ENCODE measurements around the gene RDH5. TPM values are rescaled to one million over a fixed set of nuclear protein-coding genes. Genes with fewer than 3 reads are reported as not detected.

The RDH5 gene
- total RNA-seq, 4 donors from 2014 or later, result 18.0 to 57.0 (median 31.9) TPM

DNA sequence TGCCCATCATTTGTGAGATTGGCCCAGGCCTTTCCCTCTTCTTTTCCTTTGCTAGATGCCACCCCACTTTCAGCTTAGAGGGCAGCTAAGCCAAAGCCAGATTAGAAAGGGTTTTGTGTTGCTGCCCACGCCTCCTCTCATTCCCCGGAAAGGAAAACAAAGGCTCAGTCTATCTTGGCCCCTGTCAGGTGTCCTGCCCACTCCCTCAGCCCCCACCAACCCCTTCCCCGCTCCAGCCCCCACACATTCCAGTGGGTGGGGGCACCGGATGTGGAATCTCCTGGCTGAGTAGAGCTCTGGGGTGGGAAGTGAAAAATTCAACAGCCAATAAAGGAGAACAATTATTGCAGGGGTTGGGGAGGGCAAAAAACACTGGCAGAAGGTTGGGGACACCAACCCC, 2.2 kb upstream of the RDH5 start:
- whole genome bisulfite sequencing, 2 donors (ENCODE audit: low coverage in 1 of 2), result 30% methylated on average over 2 of the region's 4 CpGs; no CpG with 5 or more reads in 1 of the 2 donors
- H3K4me1 ChIP-seq, result peaks cover 18 to 92% (median 60%) of the 10 kb centered on the region in 3 donors

GRCh38 chr12:55718624-55719275, 1.4 kb upstream of the RDH5 start:
- H3K4me3 ChIP-seq, result no peak overlapping the region
- no peaks in the 10 kb centered on the region for H3K9me3 ChIP-seq
- no peak for ATAC-seq
- no peaks in the 10 kb centered on the region for H3K27me3 ChIP-seq
- 20 to 36% methylated on average over 1 to 2 of the region's 4 CpGs for WGBS, 2 donors (ENCODE audit: low coverage in 1 of 2)
- H3K4me1 ChIP-seq, result peaks cover 18 to 92% (median 63%) of the 10 kb centered on the region in 3 donors
- H3K27ac ChIP-seq, result peak overlapping the region; percentile 84 to 98 (median 97)
- peaks cover 0 to 2% of the 10 kb centered on the region in 2 donors for H3K36me3 ChIP-seq
- no peak for TF ChIP-seq POLR2A (IDR thresholded peaks at IDR 0.05)
- TF ChIP-seq, protein P1, sequence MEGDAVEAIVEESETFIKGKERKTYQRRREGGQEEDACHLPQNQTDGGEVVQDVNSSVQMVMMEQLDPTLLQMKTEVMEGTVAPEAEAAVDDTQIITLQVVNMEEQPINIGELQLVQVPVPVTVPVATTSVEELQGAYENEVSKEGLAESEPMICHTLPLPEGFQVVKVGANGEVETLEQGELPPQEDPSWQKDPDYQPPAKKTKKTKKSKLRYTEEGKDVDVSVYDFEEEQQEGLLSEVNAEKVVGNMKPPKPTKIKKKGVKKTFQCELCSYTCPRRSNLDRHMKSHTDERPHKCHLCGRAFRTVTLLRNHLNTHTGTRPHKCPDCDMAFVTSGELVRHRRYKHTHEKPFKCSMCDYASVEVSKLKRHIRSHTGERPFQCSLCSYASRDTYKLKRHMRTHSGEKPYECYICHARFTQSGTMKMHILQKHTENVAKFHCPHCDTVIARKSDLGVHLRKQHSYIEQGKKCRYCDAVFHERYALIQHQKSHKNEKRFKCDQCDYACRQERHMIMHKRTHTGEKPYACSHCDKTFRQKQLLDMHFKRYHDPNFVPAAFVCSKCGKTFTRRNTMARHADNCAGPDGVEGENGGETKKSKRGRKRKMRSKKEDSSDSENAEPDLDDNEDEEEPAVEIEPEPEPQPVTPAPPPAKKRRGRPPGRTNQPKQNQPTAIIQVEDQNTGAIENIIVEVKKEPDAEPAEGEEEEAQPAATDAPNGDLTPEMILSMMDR (IDR thresholded peaks at IDR 0.05), result no peak
- TF ChIP-seq EP300 (IDR thresholded peaks at IDR 0.05), result no peak
- TF ChIP-seq POLR2AphosphoS5 (IDR thresholded peaks at IDR 0.05), result no peak

More for the DNA sequence above, 2.2 kb upstream of the RDH5 start:
- peak overlapping the region; percentile 84 to 98 (median 97) for H3K27ac ChIP-seq
- H3K27me3 ChIP-seq, result no peaks in the 10 kb centered on the region
- peak overlapping the region in 1 of 2 donors; percentile 77 for H3K4me3 ChIP-seq
- no peak for ATAC-seq
- TF ChIP-seq, protein P1 (IDR thresholded peaks at IDR 0.05), result no peak
- no peak for TF ChIP-seq EP300 (IDR thresholded peaks at IDR 0.05)
- no peak for TF ChIP-seq POLR2A (IDR thresholded peaks at IDR 0.05)
- TF ChIP-seq POLR2AphosphoS5 (IDR thresholded peaks at IDR 0.05), result no peak
- H3K36me3 ChIP-seq, result no peaks in the 10 kb centered on the region
- H3K9me3 ChIP-seq, result no peaks in the 10 kb centered on the region

DNA sequence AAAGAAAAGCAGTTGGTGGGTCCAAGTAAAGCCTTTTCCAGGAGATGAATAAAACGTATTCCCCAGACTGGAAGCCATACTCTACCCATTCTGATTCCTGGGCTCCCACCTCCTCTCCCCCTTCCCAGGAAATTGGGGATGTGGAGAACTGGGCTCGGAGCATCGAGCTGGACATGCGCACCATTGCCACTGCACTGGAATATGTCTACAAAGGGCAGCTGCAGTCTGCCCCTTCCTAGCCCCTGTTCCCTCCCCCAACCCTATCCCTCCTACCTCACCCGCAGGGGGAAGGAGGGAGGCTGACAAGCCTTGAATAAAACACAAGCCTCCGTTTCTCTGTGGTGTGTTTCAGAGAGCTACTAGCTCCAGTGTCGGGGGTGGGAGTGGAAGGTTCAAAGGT, 822 bp upstream of the RDH5 start:
- Histone ChIP-seq H3K27me3 (no peaks in the 10 kb centered on the region), H3K4me3 (no peak overlapping the region), H3K4me1 (peaks cover 18 to 95% (median 69%) of the 10 kb centered on the region in 3 donors), H3K9me3 (no peaks in the 10 kb centered on the region), H3K27ac (peak overlapping the region; percentile 84 to 98 (median 97)), H3K36me3 (peaks cover 0 to 9% of the 10 kb centered on the region in 2 donors)
- 40 to 59% methylated on average over 1 to 6 of the region's 7 CpGs for WGBS, 2 donors (ENCODE audit: low coverage in 1 of 2)
- ATAC-seq, result no peak
- no peak for TF ChIP-seq POLR2AphosphoS5 (IDR thresholded peaks at IDR 0.05)
- TF ChIP-seq, protein P1 (IDR thresholded peaks at IDR 0.05), result no peak
- no peak for TF ChIP-seq EP300 (IDR thresholded peaks at IDR 0.05)
- TF ChIP-seq POLR2A (IDR thresholded peaks at IDR 0.05), result no peak

- H3K4me3 ChIP-seq, result peak overlapping the region; percentile 3 to 33
Measured at GRCh38 chr12:55720894-55721444, 776 bp downstream of the RDH5 start.

More at GRCh38 chr12:55720894-55721444, 776 bp downstream of the RDH5 start:
- Histone ChIP-seq H3K4me1 (peaks cover 18 to 96% (median 69%) of the 10 kb centered on the region in 3 donors), H3K27me3 (no peaks in the 10 kb centered on the region), H3K9me3 (no peaks in the 10 kb centered on the region), H3K36me3 (peaks cover 0 to 24% of the 10 kb centered on the region in 2 donors), H3K27ac (peak overlapping the region; percentile 84 to 98 (median 97))
- TF ChIP-seq POLR2AphosphoS5 (IDR thresholded peaks at IDR 0.05) (peak; percentile 81), POLR2A (IDR thresholded peaks at IDR 0.05) (no peak)
- TF ChIP-seq, protein P1 (IDR thresholded peaks at IDR 0.05), result peak in 3 of 4 experiments; percentile 64 to 83 (median 71)
- ATAC-seq, result peak; percentile 53
- WGBS, 2 donors (ENCODE audit: low coverage in 1 of 2), result no CpG with 5 or more reads among the region's 9 CpGs
